Measurements from ENCODE around the gene TUBD1. TPM values are rescaled to one million over a fixed set of nuclear protein-coding genes. Genes with fewer than 3 reads are reported as not detected.
"Not testable (repeated sequence)": the region's sequence is repeated elsewhere in the genome, so short reads cannot be mapped to it uniquely, and the experiment has no call there.

Gene TUBD1
- polyA plus RNA-seq (ENCODE audit: insufficient read length in 4 of 4) = 10 to 100 TPM; 15.9 to 22.3 (median 18.4) TPM

GRCh38 chr17:59892924-59893675 is at the start of gene TUBD1, which contains the start of gene RPS6KB1:
TSS of gene TUBD1 (minus strand) at chr17:59892943. CDS start at chr17:59891002, 1,941 bp downstream.
TSS of gene RPS6KB1 (plus strand) at chr17:59893121. CDS start at chr17:59893185, 64 bp downstream.
- peak; percentile 97 to 99 (median 98) for DNase-seq (ENCODE audit: low read depth in 4 of 4, low spot score in 2 of 4)

- DNase-seq (ENCODE audit: low read depth in 4 of 4, low spot score in 2 of 4) = no peak
These were observed 48.4 kb upstream of the TUBD1 start for GRCh38 chr17:59941131-59941530.

GRCh38 chr17:59940697-59941096 is 48.0 kb upstream of the TUBD1 start:
- not testable (repeated sequence) for DNase-seq (ENCODE audit: low read depth in 4 of 4, low spot score in 2 of 4)

GRCh38 chr17:59933317-59933716 is 40.6 kb upstream of the TUBD1 start:
- not testable (repeated sequence) for DNase-seq (ENCODE audit: low read depth in 4 of 4, low spot score in 2 of 4)

GRCh38 chr17:59930768-59931167 is 38.0 kb upstream of the TUBD1 start:
- not testable (repeated sequence) for DNase-seq (ENCODE audit: low read depth in 4 of 4, low spot score in 2 of 4)

GRCh38 chr17:59930121-59930520 is 37.4 kb upstream of the TUBD1 start:
- DNase-seq (ENCODE audit: low read depth in 4 of 4, low spot score in 2 of 4) = not testable (repeated sequence)

GRCh38 chr17:59920637-59921036 is 27.9 kb upstream of the TUBD1 start:
- not testable (repeated sequence) for DNase-seq (ENCODE audit: low read depth in 4 of 4, low spot score in 2 of 4)

- no peak for DNase-seq (ENCODE audit: low read depth in 4 of 4, low spot score in 2 of 4)
These were observed 23.7 kb upstream of the TUBD1 start for GRCh38 chr17:59916446-59916845.

GRCh38 chr17:59914274-59914854 is 21.6 kb upstream of the TUBD1 start:
- peak in 1 of 4 donors; percentile 31 for DNase-seq (ENCODE audit: low read depth in 4 of 4, low spot score in 2 of 4)

GRCh38 chr17:59907467-59907866 is 14.7 kb upstream of the TUBD1 start:
- no peak for DNase-seq (ENCODE audit: low read depth in 4 of 4, low spot score in 2 of 4)

- no peak for DNase-seq (ENCODE audit: low read depth in 4 of 4, low spot score in 2 of 4)
These were observed 10.7 kb upstream of the TUBD1 start for GRCh38 chr17:59903455-59903854.

GRCh38 chr17:59901604-59902003 is 8.9 kb upstream of the TUBD1 start:
- no peak for DNase-seq (ENCODE audit: low read depth in 4 of 4, low spot score in 2 of 4)

- no peak for DNase-seq (ENCODE audit: low read depth in 4 of 4, low spot score in 2 of 4)
These were observed 6.4 kb upstream of the TUBD1 start for GRCh38 chr17:59899099-59899498.

- DNase-seq (ENCODE audit: low read depth in 4 of 4, low spot score in 2 of 4) = no peak
These were observed 4.3 kb upstream of the TUBD1 start for GRCh38 chr17:59897090-59897489.

- DNase-seq (ENCODE audit: low read depth in 4 of 4, low spot score in 2 of 4) = peak in 2 of 4 donors; percentile 21 to 45
These were observed 945 bp upstream of the TUBD1 start for GRCh38 chr17:59893676-59894100.

- no peak for DNase-seq (ENCODE audit: low read depth in 4 of 4, low spot score in 2 of 4)
These were observed 356 bp downstream of the TUBD1 start for GRCh38 chr17:59892251-59892923.

- DNase-seq (ENCODE audit: low read depth in 4 of 4, low spot score in 2 of 4) = no peak
These were observed 2.0 kb downstream of the TUBD1 start for GRCh38 chr17:59890720-59891119.

GRCh38 chr17:59888145-59888750 is 4.5 kb downstream of the TUBD1 start:
- no peak for DNase-seq (ENCODE audit: low read depth in 4 of 4, low spot score in 2 of 4)

- no peak for DNase-seq (ENCODE audit: low read depth in 4 of 4, low spot score in 2 of 4)
These were observed 7.9 kb downstream of the TUBD1 start for GRCh38 chr17:59884861-59885260.

- no peak for DNase-seq (ENCODE audit: low read depth in 4 of 4, low spot score in 2 of 4)
These were observed 14.1 kb downstream of the TUBD1 start for GRCh38 chr17:59878624-59879023.

- no peak for DNase-seq (ENCODE audit: low read depth in 4 of 4, low spot score in 2 of 4)
These were observed 14.8 kb downstream of the TUBD1 start for GRCh38 chr17:59877965-59878364.
